ENCODE data around the gene ADAP2.
"Not testable (repeated sequence)": the region's sequence is repeated elsewhere in the genome, so short reads cannot be mapped to it uniquely, and the experiment has no call there.

GRCh38 chr17:30929861-30930260 is 8.1 kb downstream of the ADAP2 start:
- not testable (repeated sequence) for TF ChIP-seq SP1 (IDR thresholded peaks at IDR 0.05); FOXM1 (IDR thresholded peaks at IDR 0.05; ENCODE audit: borderline replicate concordance); TARDBP (IDR thresholded peaks at IDR 0.05); ZNF384 (IDR thresholded peaks at IDR 0.05); BHLHE40 (IDR thresholded peaks at IDR 0.05; ENCODE audit: borderline replicate concordance); ELF4 (IDR thresholded peaks at IDR 0.05); LEF1 (IDR thresholded peaks at IDR 0.05; ENCODE audit: borderline replicate concordance); NFRKB (IDR thresholded peaks at IDR 0.05); ARNT (IDR thresholded peaks at IDR 0.05); CTBP1 (IDR thresholded peaks at IDR 0.05; ENCODE audit: borderline replicate concordance)

All from HEK293T (cell line).